Measurements from ENCODE around the gene AMOTL1. TPM values are rescaled to one million over a fixed set of nuclear protein-coding genes. Genes with fewer than 3 reads are reported as not detected.

Gene AMOTL1
- total RNA-seq, 1 donor from 2014 or later: 22.6 TPM

GRCh38 chr11:94796190-94796580 lies 28.0 kb downstream of the AMOTL1 start:
- H3K27me3 Mint-ChIP-seq (ENCODE audit: insufficient read depth, low read depth): no peaks in the 10 kb centered on the region
- Histone ChIP-seq H3K4me3 (no peak overlapping the region), H3K27me3 (no peaks in the 10 kb centered on the region), H3K79me2 (ENCODE audit: low read depth) (peaks cover 64% of the 10 kb centered on the region), H3K27ac (no peak overlapping the region), H3K9ac (no peak overlapping the region), H3K36me3 (no peaks in the 10 kb centered on the region), H2AFZ (replicated peaks) (no peak overlapping the region), H3K9me3 (ENCODE audit: low read depth) (no peaks in the 10 kb centered on the region), H3K4me1 (no peaks in the 10 kb centered on the region), H3K4me2 (no peak overlapping the region), H3F3A (ENCODE audit: low read depth) (no peaks in the 10 kb centered on the region), H4K20me1 (ENCODE audit: low read depth) (peaks cover 47% of the 10 kb centered on the region)
- TF ChIP-seq CTCF (IDR thresholded peaks at IDR 0.05) (no peak), EZH2 (IDR thresholded peaks at IDR 0.05) (no peak), EZH2phosphoT487 (IDR thresholded peaks at IDR 0.05) (no peak)
- peaks cover 30% of the 10 kb centered on the region for H3K36me3 Mint-ChIP-seq
- H3K27ac Mint-ChIP-seq: no peak overlapping the region
- H3K9me3 Mint-ChIP-seq: no peaks in the 10 kb centered on the region
- H3K4me3 Mint-ChIP-seq: no peak overlapping the region
- peaks cover 9% of the 10 kb centered on the region for H3K4me1 Mint-ChIP-seq
- DNase-seq (ENCODE audit: low spot score): no peak

- Histone ChIP-seq H3F3A (ENCODE audit: low read depth) (no peaks in the 10 kb centered on the region), H3K36me3 (no peaks in the 10 kb centered on the region), H3K4me3 (no peak overlapping the region), H2AFZ (replicated peaks) (no peak overlapping the region), H3K4me2 (no peak overlapping the region), H3K27me3 (no peaks in the 10 kb centered on the region), H3K79me2 (ENCODE audit: low read depth) (peaks cover 57% of the 10 kb centered on the region), H3K9me3 (ENCODE audit: low read depth) (no peaks in the 10 kb centered on the region), H3K4me1 (no peaks in the 10 kb centered on the region), H3K27ac (no peak overlapping the region), H4K20me1 (ENCODE audit: low read depth) (peaks cover 44% of the 10 kb centered on the region), H3K9ac (no peak overlapping the region)
- DNase-seq (ENCODE audit: low spot score): no peak
- Mint-ChIP-seq H3K4me1 (peaks cover 9% of the 10 kb centered on the region), H3K4me3 (no peak overlapping the region), H3K9me3 (no peaks in the 10 kb centered on the region), H3K36me3 (peaks cover 32% of the 10 kb centered on the region), H3K27me3 (ENCODE audit: insufficient read depth, low read depth) (no peaks in the 10 kb centered on the region), H3K27ac (no peak overlapping the region)
- TF ChIP-seq CTCF (IDR thresholded peaks at IDR 0.05) (no peak), EZH2phosphoT487 (IDR thresholded peaks at IDR 0.05) (no peak), EZH2 (IDR thresholded peaks at IDR 0.05) (no peak)
Measured at GRCh38 chr11:94796863-94797262, 28.7 kb downstream of the AMOTL1 start.

GRCh38 chr11:94799726-94800125 lies 31.6 kb downstream of the AMOTL1 start:
- Histone ChIP-seq H4K20me1 (ENCODE audit: low read depth) (peaks cover 42% of the 10 kb centered on the region), H3K27me3 (no peaks in the 10 kb centered on the region), H3K36me3 (no peaks in the 10 kb centered on the region), H3K4me2 (no peak overlapping the region), H3K4me3 (no peak overlapping the region), H3K9me3 (ENCODE audit: low read depth) (no peaks in the 10 kb centered on the region), H3K9ac (no peak overlapping the region), H2AFZ (replicated peaks) (no peak overlapping the region), H3K27ac (no peak overlapping the region), H3K4me1 (no peaks in the 10 kb centered on the region), H3K79me2 (ENCODE audit: low read depth) (peaks cover 47% of the 10 kb centered on the region), H3F3A (ENCODE audit: low read depth) (no peaks in the 10 kb centered on the region)
- DNase-seq (ENCODE audit: low spot score): no peak
- TF ChIP-seq EZH2 (IDR thresholded peaks at IDR 0.05) (no peak), EZH2phosphoT487 (IDR thresholded peaks at IDR 0.05) (no peak), CTCF (IDR thresholded peaks at IDR 0.05) (no peak)
- Mint-ChIP-seq H3K4me3 (no peak overlapping the region), H3K27me3 (ENCODE audit: insufficient read depth, low read depth) (no peaks in the 10 kb centered on the region), H3K9me3 (no peaks in the 10 kb centered on the region), H3K4me1 (peaks cover 4% of the 10 kb centered on the region), H3K36me3 (peaks cover 39% of the 10 kb centered on the region), H3K27ac (no peak overlapping the region)
